HS-27A (cell line): Measurements from ENCODE around the gene FOXE3.
"Not testable (repeated sequence)": the region's sequence is repeated elsewhere in the genome, so short reads cannot be mapped to it uniquely, and the experiment has no call there.

Experiments
- DNase-seq: peaks from one replicate; pipeline ENCODE4 v3.0.0-alpha.2; 2012; ENCODE audit warnings: low read depth, missing footprints

The FOXE3 gene

DNA sequence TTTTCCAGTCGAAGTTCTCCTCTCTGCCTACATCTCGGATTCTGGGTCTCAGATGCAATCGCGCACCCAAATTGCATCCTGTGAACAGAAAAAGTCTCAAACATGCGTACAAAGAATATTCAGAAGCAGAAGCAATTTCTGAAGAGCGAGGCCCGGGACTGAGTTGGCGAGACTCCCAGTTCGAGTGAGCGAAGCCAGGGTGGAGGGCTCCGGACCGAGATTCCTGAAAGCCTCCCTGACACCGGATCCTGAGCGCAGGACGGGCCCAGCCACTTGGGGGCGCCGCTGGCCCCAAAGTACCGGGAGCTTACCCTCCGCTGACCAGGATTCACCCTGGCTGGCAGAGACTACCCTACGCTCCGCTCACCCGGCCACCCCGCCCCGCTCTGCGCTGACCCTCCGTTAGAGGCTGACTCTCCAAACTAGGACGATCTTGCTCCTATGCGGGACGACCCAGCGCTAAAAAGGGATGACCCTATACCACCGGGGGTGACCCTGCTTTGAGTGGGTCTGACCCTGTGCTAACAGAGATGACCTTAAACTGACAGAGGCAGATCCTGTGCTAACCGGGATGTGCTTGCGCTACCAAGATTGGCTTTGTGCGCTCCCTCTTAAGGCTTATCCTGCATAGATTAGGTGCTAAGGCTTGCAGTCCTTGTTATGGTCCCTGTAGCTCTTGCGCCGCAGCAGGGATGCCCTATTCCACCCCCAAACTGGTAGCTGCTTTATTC is 33.9 kb downstream of the FOXE3 start:
- DNase-seq = no peak

DNA sequence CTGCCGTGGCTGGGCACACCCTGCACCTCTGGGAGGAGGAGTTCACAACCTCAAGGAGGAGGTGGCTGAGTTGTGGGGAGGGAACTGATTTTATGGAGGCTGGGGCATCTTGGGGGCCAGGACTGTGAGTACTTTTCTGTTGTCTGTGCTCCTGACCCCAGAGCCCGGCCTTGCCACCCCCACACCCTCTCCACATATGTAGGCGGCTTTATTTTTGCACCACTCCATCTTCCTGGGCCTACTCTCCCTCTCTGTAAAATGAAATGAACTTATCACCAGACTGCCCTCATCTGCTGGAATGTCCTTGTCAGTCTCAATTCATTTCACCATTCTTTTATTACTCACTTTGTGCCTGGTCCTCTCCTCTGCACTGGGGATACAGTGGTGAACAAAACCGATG is 34.5 kb downstream of the FOXE3 start:
- DNase-seq = no peak

DNA sequence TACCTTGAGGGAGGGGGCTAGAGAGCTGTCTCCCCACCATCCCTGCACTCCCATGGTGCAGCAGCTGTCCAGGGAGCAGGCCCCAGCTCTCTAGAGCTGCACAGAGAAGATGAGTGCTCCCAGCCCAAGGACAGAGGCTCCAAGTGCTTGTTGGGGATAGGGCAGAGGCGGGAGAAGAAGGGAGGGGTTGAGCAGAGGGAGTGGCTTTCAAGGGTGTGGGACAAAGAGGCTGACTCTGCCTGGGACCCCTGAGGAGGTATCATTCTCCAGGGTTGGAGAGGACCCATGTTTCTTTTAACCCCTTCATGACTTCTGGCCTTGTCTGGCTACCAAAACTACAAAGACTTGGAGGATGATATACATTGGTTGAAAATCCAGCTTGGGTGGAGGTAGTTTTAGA is 36.3 kb downstream of the FOXE3 start:
- no peak for DNase-seq

DNA sequence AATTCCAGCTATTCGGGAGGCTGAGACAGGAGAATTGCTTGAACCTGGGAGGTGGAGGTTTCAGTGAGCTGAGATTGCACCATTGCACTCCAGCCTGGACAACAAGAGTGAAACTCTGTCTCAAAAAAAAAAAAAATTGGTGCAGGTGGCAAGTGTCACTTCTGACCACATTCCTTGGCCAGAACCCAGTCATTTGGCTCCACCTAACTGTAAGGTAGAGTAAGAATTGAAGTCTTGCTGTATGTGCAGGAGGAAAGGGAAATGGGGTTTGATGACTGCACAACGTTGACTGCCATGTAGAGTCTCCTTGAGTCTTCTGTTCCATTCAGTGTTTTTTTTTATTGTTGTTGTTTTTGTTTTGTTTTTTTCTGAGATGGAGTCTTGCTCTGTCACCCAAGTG is 37.8 kb downstream of the FOXE3 start:
- not testable (repeated sequence) for DNase-seq

DNA sequence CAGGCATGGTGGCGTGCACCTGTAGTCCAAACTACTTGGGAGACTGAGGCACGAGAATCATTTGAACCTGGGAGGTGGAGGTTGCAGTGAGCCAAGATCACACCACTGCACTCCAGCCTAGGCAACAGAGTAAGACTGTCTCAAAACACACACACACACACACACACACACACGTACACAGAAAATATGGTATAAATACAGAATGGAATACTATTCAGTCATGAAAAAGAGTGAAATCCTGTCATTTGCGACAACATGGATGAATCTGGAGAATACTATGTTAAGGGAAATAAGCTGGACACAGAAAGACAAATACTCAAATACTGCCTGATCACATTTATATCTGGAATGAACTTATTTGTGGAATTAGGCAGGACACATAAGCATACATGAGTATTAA is 40.2 kb downstream of the FOXE3 start:
- no peak for DNase-seq

DNA sequence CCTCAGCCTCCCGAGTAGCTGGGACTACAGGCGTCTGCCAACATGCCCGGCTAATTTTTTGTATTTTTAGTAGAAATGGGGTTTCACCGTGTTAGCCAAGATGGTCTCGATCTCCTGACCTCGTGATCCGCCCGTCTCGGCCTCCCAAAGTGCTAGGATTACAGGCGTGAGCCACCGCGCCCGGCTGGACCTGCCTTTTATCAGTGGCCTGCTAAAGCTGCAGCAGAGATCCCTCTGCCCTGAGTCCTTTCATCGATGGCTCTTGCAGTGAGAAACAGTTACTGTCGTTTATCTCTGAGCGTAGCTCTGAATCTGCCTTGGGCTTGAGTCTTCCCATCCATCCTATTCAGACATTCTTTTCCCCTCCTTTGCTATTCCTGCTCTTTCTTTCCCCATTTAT is 41.5 kb downstream of the FOXE3 start:
- DNase-seq = not testable (repeated sequence)

DNA sequence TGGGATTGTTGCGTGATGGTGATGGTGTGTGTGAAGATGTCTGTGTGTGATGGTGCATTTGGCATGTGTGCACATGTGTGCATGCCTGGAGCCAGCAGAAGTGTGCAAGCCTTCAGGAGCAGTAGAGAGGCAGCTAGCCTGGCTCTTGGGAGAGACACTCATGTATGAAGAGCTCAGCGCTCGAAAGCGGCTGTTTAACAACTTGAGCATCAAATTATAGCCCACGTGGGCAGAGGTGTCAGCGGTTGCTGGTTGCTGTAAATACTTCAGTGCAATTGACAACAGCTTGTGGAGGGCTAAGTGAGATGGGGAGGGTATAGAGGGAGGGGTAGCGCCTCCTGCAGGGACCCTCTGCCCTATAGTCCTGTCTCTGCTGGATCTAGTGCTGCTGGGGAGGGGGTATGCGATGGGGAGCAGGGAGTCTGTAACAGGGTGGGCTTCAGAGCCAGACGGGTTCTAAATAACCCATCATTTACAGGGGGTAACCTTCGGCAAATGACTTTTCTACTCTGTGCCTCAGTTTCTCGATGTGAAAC is 43.2 kb downstream of the FOXE3 start:
- DNase-seq = no peak

DNA sequence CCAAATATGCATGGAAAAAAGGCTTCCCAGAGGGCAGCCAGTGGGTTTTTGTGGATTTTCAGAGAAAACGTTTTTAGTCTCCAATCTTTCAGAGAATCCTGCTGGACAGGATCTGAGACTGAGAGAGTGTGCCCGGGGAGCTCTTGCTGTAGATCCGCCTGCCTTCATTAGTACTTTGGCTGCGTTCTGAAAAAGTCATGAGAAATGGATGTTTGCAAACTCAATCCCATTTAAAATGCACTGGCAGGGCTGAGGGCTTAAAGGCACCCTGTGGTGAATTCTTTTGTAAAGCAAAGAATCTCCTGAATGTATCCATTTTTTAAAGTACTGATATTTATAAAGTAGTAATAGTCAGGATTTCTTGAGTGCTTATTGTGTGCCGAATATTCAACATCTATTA is 44.0 kb downstream of the FOXE3 start:
- no peak for DNase-seq

DNA sequence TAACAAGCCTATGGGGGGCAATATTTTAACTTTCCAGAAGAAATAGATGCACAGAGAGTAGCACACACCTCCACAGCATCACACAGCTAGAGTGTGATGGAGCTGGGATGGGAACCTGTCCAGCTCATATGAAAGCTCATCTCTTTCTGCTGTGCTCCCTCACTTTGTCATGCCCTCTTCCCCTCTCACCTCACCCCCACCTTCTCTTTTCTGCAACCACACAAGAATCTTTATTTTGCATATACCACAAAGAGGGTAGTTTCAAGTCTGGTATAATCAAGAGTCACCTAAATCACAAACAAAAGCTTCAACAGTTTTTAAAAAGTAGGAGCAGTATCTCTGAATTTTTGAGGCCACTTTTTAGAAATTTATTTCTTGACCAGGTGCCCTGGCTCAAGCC is 44.4 kb downstream of the FOXE3 start:
- DNase-seq = no peak

DNA sequence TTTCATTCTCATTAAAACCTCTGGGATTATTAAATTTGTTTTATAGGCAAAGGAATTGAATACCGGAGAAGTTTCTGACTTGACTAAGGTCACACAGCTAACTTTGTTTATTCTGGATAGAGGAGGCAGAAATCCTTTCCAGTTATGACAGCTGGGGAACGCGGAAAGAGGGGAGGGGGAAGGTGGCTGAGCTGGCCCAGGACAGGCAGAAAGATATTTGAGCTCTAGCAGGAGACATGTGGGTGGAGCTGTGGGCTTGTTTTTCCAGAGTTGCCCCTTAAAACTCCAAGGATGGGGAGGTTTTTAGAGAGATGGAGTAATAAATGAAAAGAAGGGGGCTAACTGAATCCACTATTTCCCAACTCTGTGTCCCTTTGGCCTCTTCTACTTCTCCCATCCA is 49.5 kb downstream of the FOXE3 start:
- DNase-seq = no peak
